Activated B cell treated with CpG ODN at 0.5 μM for 24 hours (primary cell): ENCODE measurements around the gene PCSK4. TPM values are rescaled to one million over a fixed set of nuclear protein-coding genes. Genes with fewer than 3 reads are reported as not detected.

Experiments
- ATAC-seq: fragments of 200-7000 bp; cut with Tn5 transposase; one replicate; pipeline ENCODE4 v1.10.0; 2021; ENCODE audit warnings: low read depth, mild to moderate bottlenecking, moderate library complexity
- CTCF ChIA-PET: fragments of 350-600 bp; sonication (Branson Sonifier 250); formaldehyde crosslinking; loops from one replicate; lab custom pipeline; 2021; ENCODE audit warnings: antibody characterized with exemption; lab: Charles Lee
- POLR2A ChIA-PET: fragments of 350-600 bp; sonication (Branson Sonifier 250); formaldehyde crosslinking; loops from one replicate; lab custom pipeline; 2021; ENCODE audit warnings: antibody characterized with exemption; lab: Charles Lee
- DNase-seq: peaks from one replicate; pipeline ENCODE4 v3.0.0; 2022
- H3K27ac Mint-ChIP-seq: one replicate; pipeline ENCODE4 v1.8.0; 2020; ENCODE audit warnings: mixed read lengths
- H3K27me3 Mint-ChIP-seq: one replicate; pipeline ENCODE4 v1.8.0; 2021; ENCODE audit warnings: mixed read lengths
- H3K36me3 Mint-ChIP-seq: one replicate; pipeline ENCODE4 v1.8.0; 2021; ENCODE audit warnings: low read depth, mixed read lengths
- H3K4me1 Mint-ChIP-seq: one replicate; pipeline ENCODE4 v1.8.0; 2021; ENCODE audit warnings: mixed read lengths
- H3K4me3 Mint-ChIP-seq: one replicate; pipeline ENCODE4 v1.8.0; 2020; ENCODE audit warnings: mild to moderate bottlenecking, mixed read lengths
- H3K9me3 Mint-ChIP-seq: one replicate; pipeline ENCODE4 v1.8.0; 2020; ENCODE audit warnings: mixed read lengths
- intact Hi-C: fragments of 100-400 bp; cut with micrococcal nuclease; formaldehyde crosslinking; loops from one replicate; pipeline ENCODE4 v1.15.1; 2024
- total RNA-seq: library from RNA; stranded (reverse); gene quantifications from 2 replicates; pipeline ENCODE4 v1.2.3, GENCODE V29; 2022
- TF ChIP-seq, protein P1 (sequence below): fragments of 200-600 bp; IDR thresholded peaks from one replicate; pipeline ENCODE4 v1.8.0; 2022; ENCODE audit warnings: antibody characterized with exemption, mild to moderate bottlenecking

Gene PCSK4
- total RNA-seq, 1 donor from 2014 or later = 1.3 TPM

DNA sequence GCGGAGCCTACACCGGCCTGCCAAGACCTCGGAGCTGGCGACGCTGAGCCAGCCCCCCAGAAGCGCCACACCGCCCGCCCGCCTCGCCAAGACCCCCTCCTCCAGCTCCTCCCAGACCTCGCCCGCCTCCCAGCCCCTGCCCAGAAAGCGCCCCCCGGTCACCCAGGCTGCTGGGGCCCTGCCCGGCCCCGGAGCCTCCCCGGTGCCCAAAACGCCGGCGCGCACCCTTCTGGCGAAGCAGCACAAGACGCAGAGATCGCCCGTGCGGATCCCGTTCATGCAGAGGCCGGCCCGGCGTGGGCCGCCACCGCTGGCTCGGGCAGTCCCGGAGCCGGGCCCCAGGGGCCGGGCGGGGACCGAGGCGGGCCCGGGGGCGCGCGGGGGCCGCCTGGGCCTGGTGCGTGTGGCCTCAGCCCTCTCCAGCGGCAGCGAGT is 21.3 kb downstream of the PCSK4 start:
- intact Hi-C loops = loop anchor here (10.0 kb wide), 1 partner anchor 296 kb away; no protein-coding TSS in a partner anchor
- H3K4me1 Mint-ChIP-seq = peaks cover 25% of the 10 kb centered on the region
- ChIA-PET POLR2A (interaction anchor here (0.5 to 1.4 kb wide), 4 partner anchors 16 to 605 kb away, joined by 3 to 5 read pairs (median 4); no protein-coding TSS in a partner anchor), CTCF (interaction anchor here (1.0 to 1.5 kb wide), 2 partner anchors 9 to 23 kb away, joined by 4 to 6 read pairs; no protein-coding TSS in a partner anchor)
- H3K9me3 Mint-ChIP-seq = no peaks in the 10 kb centered on the region
- peak overlapping the region; percentile 32 for H3K4me3 Mint-ChIP-seq
- TF ChIP-seq, protein P1, sequence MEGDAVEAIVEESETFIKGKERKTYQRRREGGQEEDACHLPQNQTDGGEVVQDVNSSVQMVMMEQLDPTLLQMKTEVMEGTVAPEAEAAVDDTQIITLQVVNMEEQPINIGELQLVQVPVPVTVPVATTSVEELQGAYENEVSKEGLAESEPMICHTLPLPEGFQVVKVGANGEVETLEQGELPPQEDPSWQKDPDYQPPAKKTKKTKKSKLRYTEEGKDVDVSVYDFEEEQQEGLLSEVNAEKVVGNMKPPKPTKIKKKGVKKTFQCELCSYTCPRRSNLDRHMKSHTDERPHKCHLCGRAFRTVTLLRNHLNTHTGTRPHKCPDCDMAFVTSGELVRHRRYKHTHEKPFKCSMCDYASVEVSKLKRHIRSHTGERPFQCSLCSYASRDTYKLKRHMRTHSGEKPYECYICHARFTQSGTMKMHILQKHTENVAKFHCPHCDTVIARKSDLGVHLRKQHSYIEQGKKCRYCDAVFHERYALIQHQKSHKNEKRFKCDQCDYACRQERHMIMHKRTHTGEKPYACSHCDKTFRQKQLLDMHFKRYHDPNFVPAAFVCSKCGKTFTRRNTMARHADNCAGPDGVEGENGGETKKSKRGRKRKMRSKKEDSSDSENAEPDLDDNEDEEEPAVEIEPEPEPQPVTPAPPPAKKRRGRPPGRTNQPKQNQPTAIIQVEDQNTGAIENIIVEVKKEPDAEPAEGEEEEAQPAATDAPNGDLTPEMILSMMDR = no peak
- DNase-seq = peak; percentile 45
- no peak overlapping the region for H3K27ac Mint-ChIP-seq
- peak; percentile 10 for ATAC-seq
- peaks cover 2% of the 10 kb centered on the region for H3K27me3 Mint-ChIP-seq
- no peaks in the 10 kb centered on the region for H3K36me3 Mint-ChIP-seq

DNA sequence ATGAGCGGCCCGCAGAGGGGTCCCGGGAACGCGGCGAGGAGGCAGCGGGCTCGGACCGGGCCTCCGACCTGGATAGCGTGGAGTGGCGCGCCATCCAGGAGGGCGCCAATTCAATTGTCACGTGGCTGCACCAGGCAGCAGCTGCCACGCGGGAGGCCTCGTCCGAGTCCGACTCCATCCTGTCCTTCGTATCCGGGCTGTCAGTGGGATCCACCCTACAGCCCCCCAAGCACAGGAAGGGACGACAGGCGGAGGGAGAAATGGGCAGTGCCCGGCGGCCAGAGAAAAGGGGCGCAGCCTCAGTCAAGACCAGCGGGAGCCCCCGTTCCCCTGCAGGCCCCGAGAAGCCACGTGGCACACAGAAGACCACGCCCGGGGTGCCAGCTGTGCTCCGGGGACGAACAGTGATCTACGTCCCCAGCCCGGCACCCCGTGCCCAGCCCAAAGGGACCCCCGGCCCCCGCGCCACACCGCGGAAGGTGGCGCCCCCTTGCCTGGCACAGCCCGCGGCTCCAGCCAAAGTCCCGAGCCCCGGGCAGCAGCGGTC is 21.8 kb downstream of the PCSK4 start:
- POLR2A ChIA-PET = interaction anchor here (0.5 to 1.4 kb wide), 3 partner anchors 15 to 605 kb away, joined by 3 to 5 read pairs (median 4); no protein-coding TSS in a partner anchor

DNA sequence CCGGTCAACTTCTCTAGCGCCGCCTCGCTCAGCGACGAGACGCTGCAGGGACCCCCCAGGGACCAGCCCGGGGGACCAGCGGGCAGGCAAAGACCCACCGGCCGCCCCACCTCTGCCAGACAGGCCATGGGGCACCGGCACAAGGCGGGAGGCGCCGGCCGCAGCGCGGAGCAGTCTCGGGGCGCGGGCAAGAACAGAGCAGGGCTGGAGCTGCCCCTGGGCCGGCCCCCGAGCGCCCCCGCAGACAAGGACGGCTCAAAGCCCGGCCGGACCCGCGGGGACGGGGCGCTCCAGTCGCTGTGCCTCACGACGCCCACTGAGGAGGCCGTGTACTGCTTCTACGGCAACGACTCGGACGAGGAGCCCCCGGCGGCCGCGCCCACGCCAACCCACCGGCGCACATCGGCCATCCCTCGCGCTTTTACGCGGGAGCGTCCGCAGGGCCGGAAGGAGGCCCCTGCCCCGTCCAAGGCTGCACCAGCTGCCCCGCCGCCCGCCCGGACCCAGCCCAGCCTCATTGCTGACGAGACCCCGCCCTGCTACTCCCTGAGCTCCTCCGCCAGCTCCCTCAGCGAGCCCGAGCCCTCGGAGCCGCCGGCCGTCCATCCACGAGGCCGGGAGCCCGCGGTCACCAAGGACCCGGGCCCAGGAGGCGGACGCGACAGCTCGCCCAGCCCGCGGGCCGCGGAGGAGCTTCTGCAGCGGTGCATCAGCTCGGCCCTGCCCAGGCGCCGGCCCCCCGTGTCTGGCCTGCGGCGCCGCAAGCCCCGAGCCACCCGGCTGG is 22.5 kb downstream of the PCSK4 start:
- Mint-ChIP-seq H3K4me3 (no peak overlapping the region), H3K27me3 (no peaks in the 10 kb centered on the region), H3K36me3 (no peaks in the 10 kb centered on the region), H3K27ac (no peak overlapping the region), H3K4me1 (peaks cover 22% of the 10 kb centered on the region), H3K9me3 (no peaks in the 10 kb centered on the region)
- ATAC-seq (no peak), DNase-seq (no peak)
- TF ChIP-seq, protein P1 = no peak
- POLR2A ChIA-PET = interaction anchor here (0.6 to 1.4 kb wide), 2 partner anchors 15 to 131 kb away, joined by 4 to 5 read pairs; no protein-coding TSS in a partner anchor
- CTCF ChIA-PET = interaction anchor here (1.6 kb wide), 1 partner anchor 359 kb away, joined by 3 read pairs; no protein-coding TSS in a partner anchor
- intact Hi-C loops = loop anchor here (10.0 kb wide), 1 partner anchor 297 kb away; no protein-coding TSS in a partner anchor

More for the DNA sequence above, 21.8 kb downstream of the PCSK4 start:
- TF ChIP-seq, protein P1 = no peak
- Mint-ChIP-seq H3K27me3 (peaks cover 2% of the 10 kb centered on the region), H3K4me1 (peaks cover 25% of the 10 kb centered on the region), H3K27ac (no peak overlapping the region), H3K4me3 (peak overlapping the region; percentile 41), H3K36me3 (no peaks in the 10 kb centered on the region), H3K9me3 (no peaks in the 10 kb centered on the region)
- ATAC-seq = no peak
- intact Hi-C loops = loop anchor here (10.0 kb wide), 1 partner anchor 296 kb away; no protein-coding TSS in a partner anchor
- CTCF ChIA-PET = interaction anchor here (1.5 to 1.6 kb wide), 2 partner anchors 23 to 358 kb away, joined by 3 to 6 read pairs; no protein-coding TSS in a partner anchor
- DNase-seq = no peak

DNA sequence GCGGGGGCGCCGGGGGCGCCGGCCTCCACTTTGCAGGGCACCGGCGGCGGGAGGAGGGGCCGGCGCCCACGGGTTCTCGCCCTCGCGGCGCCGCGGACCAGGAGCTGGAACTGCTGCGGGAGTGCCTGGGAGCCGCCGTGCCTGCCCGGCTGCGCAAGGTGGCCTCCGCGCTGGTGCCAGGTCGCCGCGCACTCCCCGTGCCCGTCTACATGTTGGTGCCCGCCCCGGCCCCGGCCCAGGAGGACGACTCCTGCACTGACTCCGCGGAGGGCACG is 23.0 kb downstream of the PCSK4 start:
- no peak for DNase-seq
- intact Hi-C loops = loop anchor here (10.0 kb wide), 1 partner anchor 298 kb away; no protein-coding TSS in a partner anchor
- POLR2A ChIA-PET = no interaction called here
- H3K36me3 Mint-ChIP-seq = no peaks in the 10 kb centered on the region
- CTCF ChIA-PET = interaction anchor here (1.6 kb wide), 1 partner anchor 359 kb away, joined by 3 read pairs; no protein-coding TSS in a partner anchor
- H3K9me3 Mint-ChIP-seq = no peaks in the 10 kb centered on the region
- peaks cover 20% of the 10 kb centered on the region for H3K4me1 Mint-ChIP-seq
- ATAC-seq = no peak
- no peaks in the 10 kb centered on the region for H3K27me3 Mint-ChIP-seq
- H3K27ac Mint-ChIP-seq = no peak overlapping the region
- TF ChIP-seq, protein P1 = no peak
- H3K4me3 Mint-ChIP-seq = no peak overlapping the region
